Mucosa of rectum (tissue), 2 donors: ENCODE data around the gene GREM1.

Experiments used
- H3K27ac ChIP-seq, 2 donors: one replicate each; pipeline ENCODE4 v1.7.0; 2013; ENCODE audit warnings: inconsistent platforms in 2 of 2, low read depth in 2 of 2, low read length in 2 of 2
- H3K27me3 ChIP-seq, 2 donors: one replicate each; pipeline ENCODE4 v1.7.0; 2013; ENCODE audit warnings: low read length in 2 of 2; ENCODE audit not compliant: control insufficient read depth in 2 of 2, insufficient read depth in 2 of 2
- H3K36me3 ChIP-seq, 2 donors: one replicate each; pipeline ENCODE4 v1.7.0; 2013; ENCODE audit warnings: low read length in 2 of 2; ENCODE audit not compliant: control insufficient read depth in 2 of 2, insufficient read depth in 2 of 2
- H3K4me1 ChIP-seq, 2 donors: one replicate each; pipeline ENCODE4 v1.7.0; 2013; ENCODE audit warnings: low read length in 2 of 2, mild to moderate bottlenecking in 1 of 2; ENCODE audit not compliant: control insufficient read depth in 2 of 2, insufficient read depth in 2 of 2
- H3K4me3 ChIP-seq, 2 donors: one replicate each; pipeline ENCODE4 v1.7.0; 2013; ENCODE audit warnings: low read length in 2 of 2
- H3K9ac ChIP-seq, 2 donors: one replicate each; pipeline ENCODE4 v1.7.0; 2013; ENCODE audit warnings: low read length in 2 of 2, low read depth in 1 of 2, mild to moderate bottlenecking in 1 of 2
- H3K9me3 ChIP-seq, 2 donors: one replicate each; pipeline ENCODE4 v1.7.0; 2013; ENCODE audit warnings: low read length in 2 of 2; ENCODE audit not compliant: control insufficient read depth in 2 of 2
- donor health status: healthy.
- donor health status: Normal muscosa, but diverticular disease.

GREM1 gene

DNA sequence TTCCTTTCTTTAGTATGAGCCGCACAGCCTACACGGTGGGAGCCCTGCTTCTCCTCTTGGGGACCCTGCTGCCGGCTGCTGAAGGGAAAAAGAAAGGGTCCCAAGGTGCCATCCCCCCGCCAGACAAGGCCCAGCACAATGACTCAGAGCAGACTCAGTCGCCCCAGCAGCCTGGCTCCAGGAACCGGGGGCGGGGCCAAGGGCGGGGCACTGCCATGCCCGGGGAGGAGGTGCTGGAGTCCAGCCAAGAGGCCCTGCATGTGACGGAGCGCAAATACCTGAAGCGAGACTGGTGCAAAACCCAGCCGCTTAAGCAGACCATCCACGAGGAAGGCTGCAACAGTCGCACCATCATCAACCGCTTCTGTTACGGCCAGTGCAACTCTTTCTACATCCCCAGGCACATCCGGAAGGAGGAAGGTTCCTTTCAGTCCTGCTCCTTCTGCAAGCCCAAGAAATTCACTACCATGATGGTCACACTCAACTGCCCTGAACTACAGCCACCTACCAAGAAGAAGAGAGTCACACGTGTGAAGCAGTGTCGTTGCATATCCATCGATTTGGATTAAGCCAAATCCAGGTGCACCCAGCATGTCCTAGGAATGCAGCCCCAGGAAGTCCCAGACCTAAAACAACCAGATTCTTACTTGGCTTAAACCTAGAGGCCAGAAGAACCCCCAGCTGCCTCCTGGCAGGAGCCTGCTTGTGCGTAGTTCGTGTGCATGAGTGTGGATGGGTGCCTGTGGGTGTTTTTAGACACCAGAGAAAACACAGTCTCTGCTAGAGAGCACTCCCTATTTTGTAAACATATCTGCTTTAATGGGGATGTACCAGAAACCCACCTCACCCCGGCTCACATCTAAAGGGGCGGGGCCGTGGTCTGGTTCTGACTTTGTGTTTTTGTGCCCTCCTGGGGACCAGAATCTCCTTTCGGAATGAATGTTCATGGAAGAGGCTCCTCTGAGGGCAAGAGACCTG, 13.2 kb downstream of the GREM1 start:
- peaks cover 3% of the 10 kb centered on the region in 2 donors for H3K4me1 ChIP-seq
- no peaks in the 10 kb centered on the region for H3K36me3 ChIP-seq
- H3K9ac ChIP-seq = no peak overlapping the region
- H3K9me3 ChIP-seq = no peaks in the 10 kb centered on the region
- H3K4me3 ChIP-seq = peak overlapping the region in 1 of 2 donors; percentile 27
- H3K27ac ChIP-seq = no peak overlapping the region
- H3K27me3 ChIP-seq = peaks cover 0 to 2% of the 10 kb centered on the region in 2 donors

DNA sequence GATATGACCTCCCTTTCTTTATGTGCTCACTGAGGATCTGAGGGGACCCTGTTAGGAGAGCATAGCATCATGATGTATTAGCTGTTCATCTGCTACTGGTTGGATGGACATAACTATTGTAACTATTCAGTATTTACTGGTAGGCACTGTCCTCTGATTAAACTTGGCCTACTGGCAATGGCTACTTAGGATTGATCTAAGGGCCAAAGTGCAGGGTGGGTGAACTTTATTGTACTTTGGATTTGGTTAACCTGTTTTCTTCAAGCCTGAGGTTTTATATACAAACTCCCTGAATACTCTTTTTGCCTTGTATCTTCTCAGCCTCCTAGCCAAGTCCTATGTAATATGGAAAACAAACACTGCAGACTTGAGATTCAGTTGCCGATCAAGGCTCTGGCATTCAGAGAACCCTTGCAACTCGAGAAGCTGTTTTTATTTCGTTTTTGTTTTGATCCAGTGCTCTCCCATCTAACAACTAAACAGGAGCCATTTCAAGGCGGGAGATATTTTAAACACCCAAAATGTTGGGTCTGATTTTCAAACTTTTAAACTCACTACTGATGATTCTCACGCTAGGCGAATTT, 14.9 kb downstream of the GREM1 start:
- H3K4me3 ChIP-seq = no peak overlapping the region
- peaks cover 3% of the 10 kb centered on the region in 2 donors for H3K4me1 ChIP-seq
- peaks cover 0 to 2% of the 10 kb centered on the region in 2 donors for H3K27me3 ChIP-seq
- H3K9ac ChIP-seq = no peak overlapping the region
- no peak overlapping the region for H3K27ac ChIP-seq
- no peaks in the 10 kb centered on the region for H3K9me3 ChIP-seq
- H3K36me3 ChIP-seq = no peaks in the 10 kb centered on the region

DNA sequence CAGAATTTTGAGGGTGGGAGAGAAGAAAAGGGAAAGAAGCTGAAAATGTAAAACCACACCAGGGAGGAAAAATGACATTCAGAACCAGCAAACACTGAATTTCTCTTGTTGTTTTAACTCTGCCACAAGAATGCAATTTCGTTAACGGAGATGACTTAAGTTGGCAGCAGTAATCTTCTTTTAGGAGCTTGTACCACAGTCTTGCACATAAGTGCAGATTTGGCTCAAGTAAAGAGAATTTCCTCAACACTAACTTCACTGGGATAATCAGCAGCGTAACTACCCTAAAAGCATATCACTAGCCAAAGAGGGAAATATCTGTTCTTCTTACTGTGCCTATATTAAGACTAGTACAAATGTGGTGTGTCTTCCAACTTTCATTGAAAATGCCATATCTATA, 15.5 kb downstream of the GREM1 start:
- Histone ChIP-seq H3K27ac (no peak overlapping the region), H3K4me3 (no peak overlapping the region), H3K4me1 (peaks cover 3% of the 10 kb centered on the region in 2 donors), H3K27me3 (peaks cover 0 to 2% of the 10 kb centered on the region in 2 donors), H3K9ac (no peak overlapping the region), H3K9me3 (no peaks in the 10 kb centered on the region), H3K36me3 (no peaks in the 10 kb centered on the region)

DNA sequence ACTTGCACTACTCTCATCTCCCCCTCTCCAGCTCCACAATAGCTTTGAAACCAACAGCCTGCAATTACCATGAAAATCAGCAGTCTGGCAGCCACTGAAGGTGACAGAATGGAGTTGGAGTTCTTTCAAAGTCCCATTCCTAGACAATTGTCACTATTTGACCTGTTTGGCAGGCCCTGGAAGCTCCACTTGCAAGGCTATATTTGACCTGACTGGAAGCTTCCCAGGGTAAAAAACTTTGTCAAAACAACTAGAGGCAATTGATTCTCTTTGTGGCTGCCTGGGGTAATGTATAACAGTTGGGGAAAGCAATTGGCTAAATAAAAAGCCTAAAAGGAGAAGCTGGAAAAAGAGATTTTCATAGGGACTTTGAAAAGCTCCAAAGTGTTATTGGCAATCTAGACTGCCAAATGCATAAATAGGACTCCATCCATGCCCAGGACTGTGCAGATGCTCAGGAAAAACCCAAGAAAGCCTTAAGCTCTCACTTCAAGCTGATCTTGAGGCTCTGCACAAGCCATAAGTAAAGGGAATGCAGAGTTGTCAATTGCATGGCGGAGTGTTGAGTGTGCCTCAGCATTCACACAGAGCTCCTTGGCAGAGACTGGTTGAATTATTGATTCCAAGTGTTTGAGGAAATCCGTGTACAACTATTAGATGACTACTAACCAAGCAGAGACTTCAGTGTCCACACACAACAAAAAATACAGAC, 18.3 kb downstream of the GREM1 start:
- no peaks in the 10 kb centered on the region for H3K9me3 ChIP-seq
- H3K36me3 ChIP-seq = no peaks in the 10 kb centered on the region
- H3K27ac ChIP-seq = no peak overlapping the region
- no peak overlapping the region for H3K4me3 ChIP-seq
- peaks cover 0 to under 1% of the 10 kb centered on the region in 2 donors for H3K4me1 ChIP-seq
- H3K9ac ChIP-seq = no peak overlapping the region
- H3K27me3 ChIP-seq = no peaks in the 10 kb centered on the region

DNA sequence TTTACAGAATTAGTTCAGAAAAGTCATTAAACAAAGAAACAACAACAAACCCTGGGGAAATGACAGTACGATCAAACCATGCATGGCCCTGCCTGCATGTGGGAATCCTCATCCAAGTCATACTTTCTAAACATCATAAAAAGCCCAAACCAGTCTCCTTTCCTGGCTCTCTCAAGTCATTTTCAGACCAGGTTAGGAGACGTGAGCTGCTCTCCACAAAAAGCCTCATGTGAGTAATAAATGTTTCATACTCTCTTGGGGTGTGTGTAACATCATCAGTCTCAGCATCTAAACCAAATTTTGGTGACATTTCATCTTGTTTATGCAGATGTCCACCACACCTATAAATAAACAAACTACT, 18.9 kb downstream of the GREM1 start:
- Histone ChIP-seq H3K27me3 (no peaks in the 10 kb centered on the region), H3K9me3 (no peaks in the 10 kb centered on the region), H3K27ac (no peak overlapping the region), H3K9ac (no peak overlapping the region), H3K4me3 (no peak overlapping the region), H3K36me3 (no peaks in the 10 kb centered on the region), H3K4me1 (no peaks in the 10 kb centered on the region)

DNA sequence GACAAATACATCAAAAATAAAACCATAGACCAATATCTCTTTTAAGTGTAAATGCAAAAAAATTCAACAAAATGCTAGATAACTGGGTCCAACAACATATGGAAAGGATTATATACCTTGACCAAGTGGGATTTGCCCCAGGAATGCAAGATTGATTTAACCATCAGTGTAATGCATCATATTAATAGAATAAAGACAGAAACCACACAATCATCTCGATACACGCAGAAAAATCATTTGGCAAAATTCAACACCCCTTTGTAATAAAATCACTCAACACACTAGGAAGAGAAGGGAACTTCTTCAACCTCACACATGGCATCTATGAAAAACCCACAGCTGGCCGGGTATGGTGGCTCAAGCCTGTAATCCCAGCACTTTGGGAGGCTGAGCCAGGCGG, 19.5 kb downstream of the GREM1 start:
- H3K27ac ChIP-seq = no peak overlapping the region
- no peak overlapping the region for H3K4me3 ChIP-seq
- H3K4me1 ChIP-seq = no peaks in the 10 kb centered on the region
- no peaks in the 10 kb centered on the region for H3K36me3 ChIP-seq
- H3K9me3 ChIP-seq = no peaks in the 10 kb centered on the region
- H3K9ac ChIP-seq = no peak overlapping the region
- H3K27me3 ChIP-seq = no peaks in the 10 kb centered on the region

DNA sequence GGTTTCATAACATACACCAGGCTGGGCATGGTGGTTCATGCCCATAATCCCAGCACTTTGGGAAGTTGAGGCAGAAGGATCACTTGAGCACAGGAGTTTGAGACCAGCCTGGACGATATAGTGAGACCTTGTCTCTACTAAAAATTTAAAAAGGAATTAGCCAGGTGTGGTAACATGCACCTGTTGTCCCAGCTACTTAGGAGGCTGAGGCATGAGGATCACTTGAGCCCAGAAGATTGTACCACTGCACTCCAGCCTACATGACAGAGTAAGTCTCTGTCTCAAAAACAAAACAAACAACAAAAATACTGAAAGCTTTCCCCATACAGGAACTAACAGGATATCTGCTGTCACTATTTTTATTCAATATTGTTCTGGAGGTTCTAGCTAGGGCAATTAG, 20.9 kb downstream of the GREM1 start:
- no peaks in the 10 kb centered on the region for H3K4me1 ChIP-seq
- no peaks in the 10 kb centered on the region for H3K27me3 ChIP-seq
- H3K27ac ChIP-seq = no peak overlapping the region
- no peak overlapping the region for H3K4me3 ChIP-seq
- H3K36me3 ChIP-seq = no peaks in the 10 kb centered on the region
- H3K9me3 ChIP-seq = no peaks in the 10 kb centered on the region
- no peak overlapping the region for H3K9ac ChIP-seq

DNA sequence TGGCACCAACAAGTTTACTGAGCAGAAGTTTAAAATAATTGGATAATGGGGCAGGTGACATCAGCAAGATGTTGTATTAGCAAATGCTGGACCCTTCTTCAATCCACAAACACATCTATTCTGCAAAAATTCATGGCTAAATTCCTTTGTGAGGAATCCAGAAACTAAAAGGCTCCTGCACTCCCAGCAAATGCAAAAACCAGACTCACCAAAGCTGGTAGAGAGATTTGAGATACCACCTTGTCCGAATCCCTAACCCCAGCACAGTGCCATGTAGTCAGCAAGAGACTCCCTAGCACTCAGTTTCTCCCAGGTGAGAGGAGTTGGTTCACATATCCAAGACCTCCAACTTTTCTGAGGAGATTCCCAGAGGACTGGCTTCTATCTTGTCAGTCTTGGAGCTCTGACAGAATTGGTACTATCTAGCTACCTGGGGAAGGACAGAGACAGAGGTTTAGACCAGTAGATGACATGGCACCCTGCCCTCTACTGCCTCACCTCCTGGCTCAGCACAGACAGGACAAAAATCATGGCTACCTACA, 21.8 kb downstream of the GREM1 start:
- H3K27ac ChIP-seq = no peak overlapping the region
- no peaks in the 10 kb centered on the region for H3K27me3 ChIP-seq
- no peaks in the 10 kb centered on the region for H3K36me3 ChIP-seq
- H3K4me3 ChIP-seq = no peak overlapping the region
- no peaks in the 10 kb centered on the region for H3K4me1 ChIP-seq
- no peaks in the 10 kb centered on the region for H3K9me3 ChIP-seq
- no peak overlapping the region for H3K9ac ChIP-seq

DNA sequence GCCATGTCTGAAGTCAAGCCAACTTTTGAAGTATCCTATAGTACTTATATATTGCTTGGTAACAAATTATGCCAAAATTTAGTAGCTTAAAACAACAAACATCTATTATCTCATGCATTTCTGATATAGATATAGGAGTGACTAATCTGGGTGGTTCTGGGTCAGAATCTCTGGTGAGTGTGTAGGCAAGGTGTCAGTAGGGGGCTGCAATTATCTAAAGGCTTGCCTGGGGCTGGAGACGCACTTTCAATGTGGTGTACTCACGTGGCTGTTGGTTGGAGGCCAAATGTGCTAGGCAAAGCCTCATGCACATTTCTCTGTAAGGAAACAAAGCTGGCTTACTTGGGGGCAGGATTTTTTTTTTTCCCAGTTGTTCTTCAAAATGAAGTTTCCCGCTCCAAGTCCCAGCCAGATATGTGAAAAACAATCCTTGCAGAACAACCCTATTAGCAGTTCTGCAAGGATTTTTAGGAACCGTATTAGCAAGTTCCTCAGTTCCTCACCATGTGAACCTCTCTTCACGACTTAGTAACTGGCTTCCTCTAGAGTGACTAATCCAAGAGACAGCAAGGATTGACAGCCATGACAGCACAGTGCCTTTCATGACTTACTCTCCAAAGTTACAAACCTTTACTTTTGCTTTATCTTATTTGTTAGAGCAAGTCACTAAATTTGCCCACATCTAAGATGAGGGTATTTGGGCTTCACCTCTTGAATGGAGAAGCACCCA, 25.8 kb downstream of the GREM1 start:
- Histone ChIP-seq H3K27ac (no peak overlapping the region), H3K4me1 (no peaks in the 10 kb centered on the region), H3K27me3 (no peaks in the 10 kb centered on the region), H3K9me3 (no peaks in the 10 kb centered on the region), H3K4me3 (no peak overlapping the region), H3K9ac (no peak overlapping the region), H3K36me3 (no peaks in the 10 kb centered on the region)
